GM12864 (cell line): ENCODE results near the gene GRIN2A.

ENCODE experiments used
- DNase-seq: peaks from one replicate; pipeline ENCODE4 v3.0.0-alpha.2; 2011; ENCODE audit warnings: low read depth
- H3K4me3 ChIP-seq: 2 replicates; pipeline ENCODE4 v1.5.1; 2011; ENCODE audit warnings: mild to moderate bottlenecking, low read depth, low read length, control low read depth
- CTCF ChIP-seq: IDR thresholded peaks from 2 replicates; pipeline ENCODE4 v1.5.1; 2011; ENCODE audit warnings: low read depth, mild to moderate bottlenecking, moderate library complexity, low read length, control low read depth, inconsistent platforms; ENCODE audit errors: missing control alignments

Gene GRIN2A

GRCh38 chr16:10189861-10190390 is 7.7 kb upstream of the GRIN2A start:
- no peak for TF ChIP-seq CTCF
- DNase-seq = no peak
- H3K4me3 ChIP-seq = no peak overlapping the region

- no peak overlapping the region for H3K4me3 ChIP-seq
- DNase-seq = no peak
- TF ChIP-seq CTCF = no peak
Observed at GRCh38 chr16:10188236-10188635, 6.0 kb upstream of the GRIN2A start.

- TF ChIP-seq CTCF = peak; percentile 98
- no peak for DNase-seq
- no peak overlapping the region for H3K4me3 ChIP-seq
Observed at GRCh38 chr16:10181196-10182162, 749 bp downstream of the GRIN2A start.

GRCh38 chr16:10180771-10181163 is 1.5 kb downstream of the GRIN2A start:
- peak; percentile 62 for TF ChIP-seq CTCF
- H3K4me3 ChIP-seq = no peak overlapping the region
- no peak for DNase-seq

GRCh38 chr16:10180042-10180770 is 2.0 kb downstream of the GRIN2A start:
- no peak for TF ChIP-seq CTCF
- H3K4me3 ChIP-seq = no peak overlapping the region
- no peak for DNase-seq

GRCh38 chr16:10178526-10178925 is 3.7 kb downstream of the GRIN2A start:
- DNase-seq = no peak
- no peak for TF ChIP-seq CTCF
- H3K4me3 ChIP-seq = no peak overlapping the region
